ENCODE results near the gene BBS12. TPM values are rescaled to one million over a fixed set of nuclear protein-coding genes. Genes with fewer than 3 reads are reported as not detected.

BBS12 gene
- polyA plus RNA-seq, 1 of the 3 experiments (the other 2 are of a cell fraction), result 1.5 TPM

DNA sequence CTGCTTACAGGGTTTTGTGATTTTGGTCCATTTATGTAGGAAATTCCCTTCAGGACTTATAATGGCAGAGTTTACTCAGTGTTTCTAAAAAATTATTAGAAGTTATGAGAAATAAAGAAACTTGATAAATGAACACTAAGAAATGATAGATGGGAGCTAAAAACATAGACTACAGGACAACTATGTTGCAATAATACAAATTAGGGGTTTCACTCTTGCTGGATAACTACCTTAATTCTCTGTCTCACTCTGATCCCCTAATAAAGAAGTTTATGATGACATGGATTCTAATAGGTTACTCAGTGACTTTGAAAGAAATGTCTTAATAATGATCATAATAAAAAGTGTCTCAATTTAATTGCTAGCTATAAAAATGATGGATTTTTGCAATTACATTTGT, 23.3 kb upstream of the BBS12 start:
- H3K27me3 ChIP-seq (ENCODE audit: insufficient read depth), result no peaks in the 10 kb centered on the region
- H3K4me1 ChIP-seq (ENCODE audit: control insufficient read depth in 1 of 2, insufficient read depth in 2 of 2, low read depth in 1 of 2, low read length in 1 of 2), result 0 out of 4 replicates have a peak, but pooled peaks cover 0 to 4% of the 10 kb centered on the region in 2 experiments
- H3K4me3 ChIP-seq (ENCODE audit: low read depth in 2 of 2, low read length in 1 of 2), result no peak overlapping the region
- H3K9me3 ChIP-seq, result no peaks in the 10 kb centered on the region
- no peak for TF ChIP-seq IRF3 (IDR thresholded peaks at IDR 0.05; ENCODE audit: low read depth, low read length)
- TF ChIP-seq, protein P1, sequence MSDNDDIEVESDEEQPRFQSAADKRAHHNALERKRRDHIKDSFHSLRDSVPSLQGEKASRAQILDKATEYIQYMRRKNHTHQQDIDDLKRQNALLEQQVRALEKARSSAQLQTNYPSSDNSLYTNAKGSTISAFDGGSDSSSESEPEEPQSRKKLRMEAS (IDR thresholded peaks at IDR 0.05; ENCODE audit: low read depth), result no peak
- no peak for TF ChIP-seq FOSL2 (IDR thresholded peaks at IDR 0.05; ENCODE audit: borderline replicate concordance, low read depth)
- TF ChIP-seq, protein P2, sequence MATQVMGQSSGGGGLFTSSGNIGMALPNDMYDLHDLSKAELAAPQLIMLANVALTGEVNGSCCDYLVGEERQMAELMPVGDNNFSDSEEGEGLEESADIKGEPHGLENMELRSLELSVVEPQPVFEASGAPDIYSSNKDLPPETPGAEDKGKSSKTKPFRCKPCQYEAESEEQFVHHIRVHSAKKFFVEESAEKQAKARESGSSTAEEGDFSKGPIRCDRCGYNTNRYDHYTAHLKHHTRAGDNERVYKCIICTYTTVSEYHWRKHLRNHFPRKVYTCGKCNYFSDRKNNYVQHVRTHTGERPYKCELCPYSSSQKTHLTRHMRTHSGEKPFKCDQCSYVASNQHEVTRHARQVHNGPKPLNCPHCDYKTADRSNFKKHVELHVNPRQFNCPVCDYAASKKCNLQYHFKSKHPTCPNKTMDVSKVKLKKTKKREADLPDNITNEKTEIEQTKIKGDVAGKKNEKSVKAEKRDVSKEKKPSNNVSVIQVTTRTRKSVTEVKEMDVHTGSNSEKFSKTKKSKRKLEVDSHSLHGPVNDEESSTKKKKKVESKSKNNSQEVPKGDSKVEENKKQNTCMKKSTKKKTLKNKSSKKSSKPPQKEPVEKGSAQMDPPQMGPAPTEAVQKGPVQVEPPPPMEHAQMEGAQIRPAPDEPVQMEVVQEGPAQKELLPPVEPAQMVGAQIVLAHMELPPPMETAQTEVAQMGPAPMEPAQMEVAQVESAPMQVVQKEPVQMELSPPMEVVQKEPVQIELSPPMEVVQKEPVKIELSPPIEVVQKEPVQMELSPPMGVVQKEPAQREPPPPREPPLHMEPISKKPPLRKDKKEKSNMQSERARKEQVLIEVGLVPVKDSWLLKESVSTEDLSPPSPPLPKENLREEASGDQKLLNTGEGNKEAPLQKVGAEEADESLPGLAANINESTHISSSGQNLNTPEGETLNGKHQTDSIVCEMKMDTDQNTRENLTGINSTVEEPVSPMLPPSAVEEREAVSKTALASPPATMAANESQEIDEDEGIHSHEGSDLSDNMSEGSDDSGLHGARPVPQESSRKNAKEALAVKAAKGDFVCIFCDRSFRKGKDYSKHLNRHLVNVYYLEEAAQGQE (IDR thresholded peaks at IDR 0.05; ENCODE audit: low read depth, low read length), result no peak
- TF ChIP-seq RCOR1 (IDR thresholded peaks at IDR 0.05; ENCODE audit: low read length), result no peak
- TF ChIP-seq FOXJ3 (CRISPR knock-in tag; IDR thresholded peaks at IDR 0.05), result no peak
- TF ChIP-seq USF2 (IDR thresholded peaks at IDR 0.05; ENCODE audit: borderline replicate concordance, low read depth, low read length), result no peak
- no peak for TF ChIP-seq USF1 (IDR thresholded peaks at IDR 0.05; ENCODE audit: borderline replicate concordance, low read depth)
- TF ChIP-seq ELF1 (IDR thresholded peaks at IDR 0.05), result no peak
- TF ChIP-seq, protein P3, sequence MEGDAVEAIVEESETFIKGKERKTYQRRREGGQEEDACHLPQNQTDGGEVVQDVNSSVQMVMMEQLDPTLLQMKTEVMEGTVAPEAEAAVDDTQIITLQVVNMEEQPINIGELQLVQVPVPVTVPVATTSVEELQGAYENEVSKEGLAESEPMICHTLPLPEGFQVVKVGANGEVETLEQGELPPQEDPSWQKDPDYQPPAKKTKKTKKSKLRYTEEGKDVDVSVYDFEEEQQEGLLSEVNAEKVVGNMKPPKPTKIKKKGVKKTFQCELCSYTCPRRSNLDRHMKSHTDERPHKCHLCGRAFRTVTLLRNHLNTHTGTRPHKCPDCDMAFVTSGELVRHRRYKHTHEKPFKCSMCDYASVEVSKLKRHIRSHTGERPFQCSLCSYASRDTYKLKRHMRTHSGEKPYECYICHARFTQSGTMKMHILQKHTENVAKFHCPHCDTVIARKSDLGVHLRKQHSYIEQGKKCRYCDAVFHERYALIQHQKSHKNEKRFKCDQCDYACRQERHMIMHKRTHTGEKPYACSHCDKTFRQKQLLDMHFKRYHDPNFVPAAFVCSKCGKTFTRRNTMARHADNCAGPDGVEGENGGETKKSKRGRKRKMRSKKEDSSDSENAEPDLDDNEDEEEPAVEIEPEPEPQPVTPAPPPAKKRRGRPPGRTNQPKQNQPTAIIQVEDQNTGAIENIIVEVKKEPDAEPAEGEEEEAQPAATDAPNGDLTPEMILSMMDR (IDR thresholded peaks at IDR 0.05), result no peak
- TF ChIP-seq NRF1 (IDR thresholded peaks at IDR 0.05; ENCODE audit: low read depth, low read length), result no peak
- no peak for TF ChIP-seq TCF12 (IDR thresholded peaks at IDR 0.05)
- TF ChIP-seq SMC3 (IDR thresholded peaks at IDR 0.05; ENCODE audit: low read depth, low read length), result no peak
- TF ChIP-seq RAD21 (IDR thresholded peaks at IDR 0.05; ENCODE audit: low read length), result no peak
- TF ChIP-seq MEF2A (IDR thresholded peaks at IDR 0.05; ENCODE audit: borderline replicate concordance, low read depth), result no peak
- TF ChIP-seq CHD2 (IDR thresholded peaks at IDR 0.05; ENCODE audit: low read length, partially characterized antibody), result no peak
- no peak for TF ChIP-seq GABPA (IDR thresholded peaks at IDR 0.05; ENCODE audit: low read depth)
- TF ChIP-seq TAF1 (IDR thresholded peaks at IDR 0.05; ENCODE audit: borderline replicate concordance, low read depth, low read length), result no peak
- no peak for TF ChIP-seq TEAD4 (IDR thresholded peaks at IDR 0.05; ENCODE audit: borderline replicate concordance, insufficient read depth)
- H3K9me2 ChIP-seq, result no peaks in the 10 kb centered on the region
- POLR2A ChIA-PET, result no interaction called here
- no peak overlapping the region for H2AFZ ChIP-seq (ENCODE audit: low read depth)
- peak overlapping the region in 1 of 2 experiments; percentile 76; a peak in 1 of 4 replicates for H3K27ac ChIP-seq (ENCODE audit: low read depth in 2 of 2, low read length in 1 of 2)
- no peaks in the 10 kb centered on the region for H3K79me2 ChIP-seq (ENCODE audit: insufficient read depth)
- no peak overlapping the region for H3K9ac ChIP-seq
- H3K36me3 ChIP-seq (replicated peaks in 1 of 2; ENCODE audit: control insufficient read depth in 1 of 2, insufficient read depth in 2 of 2, low read length in 1 of 2), result no peaks in the 10 kb centered on the region
- no peak for DNase-seq
- CTCF ChIA-PET, result interaction anchor here (1.1 to 2.0 kb wide), 3 partner anchors 8 to 108 kb away, joined by 3 to 5 read pairs (median 3); no protein-coding TSS in a partner anchor
- no peaks in the 10 kb centered on the region for H4K20me1 ChIP-seq (ENCODE audit: insufficient read depth)
- peaks cover 14% of the 10 kb centered on the region for H3F3A ChIP-seq (replicated peaks; ENCODE audit: insufficient read depth)
- no peak overlapping the region for H3K4me2 ChIP-seq
